Trophoblast cell (in vitro differentiated cells and primary cell): Measurements from ENCODE around the gene ALK.

ENCODE experiments used
- DNase-seq, 2 donors: peaks; one replicate each; pipeline ENCODE4 v3.0.0-alpha.2; 2016
- H2AFZ ChIP-seq: 2 replicates; pipeline ENCODE4 v1.6.1; 2013; ENCODE audit warnings: low read length, moderate library complexity, mild to moderate bottlenecking; ENCODE audit not compliant: insufficient read depth, poor library complexity
- H2AK5ac ChIP-seq: 2 replicates; pipeline ENCODE4 v1.6.1; 2013; ENCODE audit warnings: mild to moderate bottlenecking, low read length
- H2BK120ac ChIP-seq: 2 replicates; pipeline ENCODE4 v1.6.1; 2013; ENCODE audit warnings: low read length, mild to moderate bottlenecking, moderate library complexity; ENCODE audit not compliant: insufficient read depth, poor library complexity
- H2BK12ac ChIP-seq: 2 replicates; pipeline ENCODE4 v1.6.1; 2013; ENCODE audit warnings: mild to moderate bottlenecking, low read length, moderate library complexity
- H2BK5ac ChIP-seq: 2 replicates; pipeline ENCODE4 v1.6.1; 2013; ENCODE audit warnings: low read length, low read depth, moderate library complexity, mild to moderate bottlenecking; ENCODE audit not compliant: poor library complexity
- H3K14ac ChIP-seq: 2 replicates; pipeline ENCODE4 v1.6.1; 2013; ENCODE audit warnings: mild to moderate bottlenecking, low read length
- H3K18ac ChIP-seq: 2 replicates; pipeline ENCODE4 v1.6.1; 2013; ENCODE audit warnings: mild to moderate bottlenecking, low read length
- H3K23ac ChIP-seq: 2 replicates; pipeline ENCODE4 v1.6.1; 2013; ENCODE audit warnings: low read length
- H3K27ac ChIP-seq: 2 replicates; pipeline ENCODE4 v1.5.1; 2013; ENCODE audit warnings: low read depth, mild to moderate bottlenecking, inconsistent platforms, low read length, moderate library complexity
- H3K27me3 ChIP-seq: 2 replicates; pipeline ENCODE4 v1.6.1; 2013; ENCODE audit warnings: inconsistent platforms, mild to moderate bottlenecking, low read length, moderate library complexity; ENCODE audit not compliant: insufficient read depth
- H3K36me3 ChIP-seq, 2 experiments: 1 replicate in 1 of 2; 2 replicates in 1 of 2; pipeline ENCODE4 v1.6.1; 2013; ENCODE audit warnings: low read length in 2 of 2, mild to moderate bottlenecking in 2 of 2, moderate library complexity in 1 of 2; ENCODE audit not compliant: insufficient read depth in 2 of 2, control insufficient read depth in 1 of 2
- H3K4ac ChIP-seq: 2 replicates; pipeline ENCODE4 v1.6.1; 2013; ENCODE audit warnings: low read depth, mild to moderate bottlenecking, low read length, moderate library complexity
- H3K4me1 ChIP-seq, 2 experiments: 1 replicate in 1 of 2; 2 replicates in 1 of 2; pipeline ENCODE4 v1.6.1; 2013; ENCODE audit warnings: low read length in 2 of 2, mild to moderate bottlenecking in 2 of 2, moderate library complexity in 1 of 2; ENCODE audit not compliant: insufficient read depth in 2 of 2, control insufficient read depth in 1 of 2
- H3K4me2 ChIP-seq: 2 replicates; pipeline ENCODE4 v1.6.1; 2013; ENCODE audit warnings: inconsistent platforms, mild to moderate bottlenecking, low read length, moderate library complexity
- H3K4me3 ChIP-seq: 2 replicates; pipeline ENCODE4 v1.5.1; 2013; ENCODE audit warnings: mild to moderate bottlenecking, low read depth, low read length, inconsistent platforms
- H3K79me1 ChIP-seq: one replicate; pipeline ENCODE4 v1.6.1; 2013; ENCODE audit warnings: low read length
- H3K79me2 ChIP-seq: 2 replicates; pipeline ENCODE4 v1.6.1; 2013; ENCODE audit warnings: low read length, mild to moderate bottlenecking; ENCODE audit not compliant: control insufficient read depth, insufficient read depth, poor library complexity
- H3K9ac ChIP-seq: 2 replicates; pipeline ENCODE4 v1.6.1; 2013; ENCODE audit warnings: mild to moderate bottlenecking, low read length
- H3K9me3 ChIP-seq: 2 replicates; pipeline ENCODE4 v1.6.1; 2013; ENCODE audit warnings: low read depth, mild to moderate bottlenecking, control low read depth, inconsistent platforms, low read length; ENCODE audit not compliant: insufficient read depth
- H4K12ac ChIP-seq: 2 replicates; pipeline ENCODE4 v1.6.1; 2013; ENCODE audit warnings: low read depth, mild to moderate bottlenecking, low read length, moderate library complexity
- H4K8ac ChIP-seq: 2 replicates; pipeline ENCODE4 v1.6.1; 2013; ENCODE audit warnings: low read depth, mild to moderate bottlenecking, low read length, moderate library complexity
- H4K91ac ChIP-seq: one replicate; pipeline ENCODE4 v1.6.1; 2013; ENCODE audit warnings: low read depth, mild to moderate bottlenecking, low read length, moderate library complexity
- WGBS: extraction: QIAGEN DNeasy Blood & Tissue Kit; methylation state at CpG from one replicate; pipeline ENCODE4 v1.1.7; 2013; ENCODE audit warnings: missing lambda C conversion rate; ENCODE audit not compliant: insufficient read length, insufficient coverage; ENCODE audit errors: extremely low coverage; 5-methylcytosine and 5-hydroxymethylcytosine counted together

The ALK gene

DNA sequence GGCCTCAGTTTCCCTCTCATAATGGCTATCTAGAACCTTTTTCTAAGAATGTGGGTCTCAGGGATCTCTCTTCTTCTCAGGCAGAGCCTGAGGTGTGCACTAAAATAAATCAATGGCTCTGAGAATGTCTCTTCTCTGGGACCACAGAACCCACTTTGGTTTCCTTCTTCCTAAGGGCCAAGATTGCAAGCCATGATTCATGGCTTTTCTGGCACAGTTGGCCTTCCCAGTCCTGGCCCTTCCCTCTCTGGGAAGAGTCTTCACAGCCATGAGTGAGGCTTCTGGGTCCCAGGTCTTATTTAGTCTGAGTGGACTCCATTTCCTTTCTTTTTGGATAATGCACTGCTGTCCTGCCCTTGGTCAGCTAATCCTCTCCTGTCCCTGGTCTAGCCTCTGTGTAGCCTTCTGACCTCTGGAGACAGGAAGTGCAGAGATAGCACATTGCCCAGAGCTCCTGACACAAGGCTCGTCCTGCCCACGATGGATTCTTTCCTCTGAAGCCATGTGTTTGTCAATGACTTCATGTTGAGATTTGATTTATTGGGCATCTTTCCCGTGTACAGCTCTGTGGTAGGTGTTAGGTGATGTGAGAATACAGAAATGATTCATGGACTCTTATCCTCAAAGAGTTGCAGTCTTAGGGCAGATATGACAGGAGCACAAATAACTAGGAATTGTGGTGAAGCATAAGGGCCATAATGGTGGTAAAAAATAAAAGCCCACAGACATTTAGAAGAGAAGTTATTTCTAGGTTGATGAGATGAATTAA lies 561.2 kb downstream of the ALK start:
- Histone ChIP-seq H3K4me2 (no peak overlapping the region), H2BK120ac (no peak overlapping the region), H2BK5ac (no peak overlapping the region), H3K4me1 (no peaks in the 10 kb centered on the region), H3K23ac (no peak overlapping the region), H3K18ac (no peak overlapping the region), H3K4me3 (no peak overlapping the region), H3K4ac (no peak overlapping the region), H3K36me3 (no peaks in the 10 kb centered on the region), H3K27ac (no peak overlapping the region), H2BK12ac (no peak overlapping the region), H3K79me2 (no peaks in the 10 kb centered on the region), H3K27me3 (no peaks in the 10 kb centered on the region), H3K9me3 (no peaks in the 10 kb centered on the region), H3K9ac (no peak overlapping the region), H4K91ac (no peak overlapping the region), H2AK5ac (no peak overlapping the region), H4K12ac (no peak overlapping the region), H2AFZ (no peak overlapping the region), H3K14ac (no peak overlapping the region), H4K8ac (no peak overlapping the region), H3K79me1 (no peaks in the 10 kb centered on the region)
- WGBS, result no CpG with 5 or more reads among the region's 3 CpGs
- no peak for DNase-seq

DNA sequence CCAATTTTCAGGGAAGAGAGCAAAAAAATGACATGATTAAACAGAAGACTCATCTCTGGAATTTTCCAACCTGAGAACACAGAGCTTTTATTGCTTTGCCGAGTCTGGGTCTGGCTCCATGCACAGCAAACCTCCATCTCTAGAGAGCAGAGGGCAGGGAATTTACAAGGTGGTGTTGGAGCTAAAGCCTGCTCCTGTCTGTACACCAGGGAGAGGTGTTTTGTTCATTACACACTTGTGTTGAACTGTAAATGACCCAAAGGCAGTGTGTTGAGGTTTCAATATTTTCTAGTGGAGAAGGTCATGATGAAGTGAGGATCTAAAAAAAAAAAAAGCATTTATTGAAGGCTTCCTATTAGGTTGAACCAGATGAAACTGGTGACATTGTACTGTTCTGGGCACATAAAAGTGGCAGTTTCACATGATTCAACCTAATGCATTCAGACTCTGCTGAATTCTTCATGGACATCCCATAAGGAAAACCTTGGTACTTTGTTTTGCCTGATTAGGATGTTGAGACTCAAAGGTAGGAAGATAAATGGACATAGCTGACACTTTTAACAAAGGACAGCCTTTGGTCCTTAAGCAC lies 567.9 kb downstream of the ALK start:
- H2BK5ac ChIP-seq, result no peak overlapping the region
- H2AK5ac ChIP-seq, result no peak overlapping the region
- no peak overlapping the region for H3K9ac ChIP-seq
- H3K36me3 ChIP-seq, result no peaks in the 10 kb centered on the region
- no peak overlapping the region for H3K14ac ChIP-seq
- no peak overlapping the region for H2BK120ac ChIP-seq
- no peak for DNase-seq
- H4K12ac ChIP-seq, result no peak overlapping the region
- no peak overlapping the region for H3K18ac ChIP-seq
- H3K27me3 ChIP-seq, result no peaks in the 10 kb centered on the region
- no peaks in the 10 kb centered on the region for H3K79me2 ChIP-seq
- no CpG with 5 or more reads among the region's 1 CpG for WGBS
- no peak overlapping the region for H3K4ac ChIP-seq
- H3K23ac ChIP-seq, result no peak overlapping the region
- H3K9me3 ChIP-seq, result no peaks in the 10 kb centered on the region
- no peak overlapping the region for H3K27ac ChIP-seq
- no peak overlapping the region for H2BK12ac ChIP-seq
- no peak overlapping the region for H3K4me3 ChIP-seq
- H4K91ac ChIP-seq, result no peak overlapping the region
- no peaks in the 10 kb centered on the region for H3K79me1 ChIP-seq
- H2AFZ ChIP-seq, result no peak overlapping the region
- no peak overlapping the region for H4K8ac ChIP-seq
- no peak overlapping the region for H3K4me2 ChIP-seq
- no peaks in the 10 kb centered on the region for H3K4me1 ChIP-seq

DNA sequence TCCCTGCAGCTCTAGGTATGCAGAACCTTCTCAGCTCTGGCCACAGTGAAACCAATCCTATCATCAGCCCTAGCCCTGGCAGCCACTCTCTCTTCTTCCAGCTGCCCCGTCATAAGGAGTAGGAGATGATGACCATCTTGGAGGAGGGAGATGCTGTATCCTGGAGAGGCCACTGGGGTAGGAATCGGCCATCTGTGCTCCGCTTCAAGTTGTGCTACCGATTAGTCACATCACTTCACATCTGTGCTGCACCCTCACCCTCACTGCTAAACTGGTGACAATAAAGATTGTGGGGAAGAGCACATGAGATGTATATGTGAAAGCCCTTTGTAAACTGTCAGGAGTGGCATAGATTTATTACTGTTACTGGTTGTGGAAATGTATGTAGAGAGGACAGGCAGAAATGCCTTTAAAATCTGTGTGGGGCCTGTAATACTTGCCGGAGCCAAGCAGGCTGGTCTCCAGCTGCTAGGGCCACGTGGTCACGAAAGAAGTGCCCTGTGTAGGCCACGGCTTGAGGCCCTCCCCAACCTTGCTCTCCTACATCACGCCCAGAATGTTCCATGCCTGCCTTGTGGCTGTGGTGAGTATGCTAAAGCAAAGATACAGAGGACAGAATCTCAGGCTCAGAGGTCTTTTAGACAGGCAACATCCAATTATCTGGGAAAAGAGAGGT lies 569.3 kb downstream of the ALK start:
- Histone ChIP-seq H3K14ac (no peak overlapping the region), H2BK12ac (no peak overlapping the region), H2BK120ac (no peak overlapping the region), H3K9me3 (no peaks in the 10 kb centered on the region), H3K18ac (no peak overlapping the region), H3K27ac (no peak overlapping the region), H3K9ac (no peak overlapping the region), H3K4me3 (no peak overlapping the region), H2BK5ac (no peak overlapping the region), H3K4me1 (no peaks in the 10 kb centered on the region), H2AFZ (no peak overlapping the region), H3K4me2 (no peak overlapping the region), H3K79me2 (no peaks in the 10 kb centered on the region), H4K12ac (no peak overlapping the region), H3K36me3 (no peaks in the 10 kb centered on the region), H4K91ac (no peak overlapping the region), H3K23ac (no peak overlapping the region), H2AK5ac (no peak overlapping the region), H3K79me1 (no peaks in the 10 kb centered on the region), H4K8ac (no peak overlapping the region), H3K27me3 (no peaks in the 10 kb centered on the region), H3K4ac (no peak overlapping the region)
- no CpG with 5 or more reads among the region's 9 CpGs for WGBS
- DNase-seq, result no peak

DNA sequence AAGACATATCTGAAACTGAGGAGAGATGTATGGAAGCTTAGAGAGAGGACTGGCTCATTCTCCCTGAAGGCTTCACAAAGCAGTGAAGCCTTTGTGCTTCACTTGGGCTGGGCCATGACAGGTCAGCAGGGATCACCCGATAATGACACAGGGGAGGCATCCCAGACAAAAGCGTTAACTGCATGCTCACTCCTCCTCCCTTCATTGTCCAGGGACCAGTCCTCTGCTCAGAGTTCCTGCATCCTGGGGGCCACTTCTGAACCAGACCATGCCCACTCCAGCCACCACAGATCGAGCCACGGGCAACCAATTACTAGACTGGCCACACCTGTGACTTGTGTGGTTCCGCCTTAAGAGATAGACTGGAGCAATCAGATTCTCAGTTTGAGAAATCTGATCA lies 570.1 kb downstream of the ALK start:
- H2AK5ac ChIP-seq, result no peak overlapping the region
- no peak overlapping the region for H3K14ac ChIP-seq
- H3K18ac ChIP-seq, result no peak overlapping the region
- no peak overlapping the region for H4K91ac ChIP-seq
- H3K4me2 ChIP-seq, result no peak overlapping the region
- H3K4me1 ChIP-seq, result no peaks in the 10 kb centered on the region
- no peaks in the 10 kb centered on the region for H3K36me3 ChIP-seq
- no peaks in the 10 kb centered on the region for H3K79me2 ChIP-seq
- H4K12ac ChIP-seq, result no peak overlapping the region
- no peak overlapping the region for H3K4ac ChIP-seq
- H3K79me1 ChIP-seq, result no peaks in the 10 kb centered on the region
- H3K4me3 ChIP-seq, result no peak overlapping the region
- H3K27me3 ChIP-seq, result no peaks in the 10 kb centered on the region
- no peak overlapping the region for H3K9ac ChIP-seq
- H3K27ac ChIP-seq, result no peak overlapping the region
- H2BK120ac ChIP-seq, result no peak overlapping the region
- H4K8ac ChIP-seq, result no peak overlapping the region
- no CpG with 5 or more reads among the region's 5 CpGs for WGBS
- no peak overlapping the region for H2BK5ac ChIP-seq
- no peak for DNase-seq
- H2BK12ac ChIP-seq, result no peak overlapping the region
- H2AFZ ChIP-seq, result no peak overlapping the region
- no peaks in the 10 kb centered on the region for H3K9me3 ChIP-seq
- no peak overlapping the region for H3K23ac ChIP-seq
